ENCODE measurements around the gene SOAT1.
"Not testable (repeated sequence)": the region's sequence is repeated elsewhere in the genome, so short reads cannot be mapped to it uniquely, and the experiment has no call there.

Gene SOAT1

DNA sequence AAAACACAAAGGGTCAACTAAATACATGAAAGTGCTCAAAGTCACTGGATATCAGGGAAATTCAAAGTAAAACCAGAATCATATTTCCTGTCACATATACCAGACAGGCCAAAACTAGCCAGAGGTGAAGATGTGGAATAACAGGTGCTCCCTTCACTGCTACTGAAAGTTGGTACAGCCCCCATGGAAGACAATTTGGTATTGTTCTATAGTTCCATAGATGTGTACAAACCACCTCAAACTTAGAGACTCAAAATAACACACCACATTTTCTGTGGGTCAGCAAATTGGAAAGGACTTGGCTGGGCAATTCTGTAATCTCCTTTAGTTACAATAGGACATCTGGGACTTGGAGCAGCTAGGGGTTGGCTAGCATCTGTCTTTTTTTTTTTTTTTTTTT, 24.5 kb upstream of the SOAT1 start:
- Histone ChIP-seq H3K79me2 (ENCODE audit: insufficient read depth, low read length) (no peaks in the 10 kb centered on the region), H3K4me1 (ENCODE audit: insufficient read depth, low read length, poor library complexity, severe bottlenecking) (no peaks in the 10 kb centered on the region), H3K27me3 (ENCODE audit: insufficient read depth, low read length, poor library complexity, severe bottlenecking) (no peaks in the 10 kb centered on the region), H3K4me2 (ENCODE audit: low read depth, low read length, poor library complexity, severe bottlenecking) (no peak overlapping the region), H3K36me3 (ENCODE audit: insufficient read depth, low read length) (no peaks in the 10 kb centered on the region), H4K20me1 (ENCODE audit: insufficient read depth, low read length, poor library complexity, severe bottlenecking) (no peaks in the 10 kb centered on the region), H3F3A (ENCODE audit: low read depth) (no peaks in the 10 kb centered on the region), H2AFZ (ENCODE audit: low read length) (no peak overlapping the region), H3K4me3 (ENCODE audit: low read length, poor library complexity, severe bottlenecking) (no peak overlapping the region), H3K9ac (ENCODE audit: low read depth, low read length, poor library complexity, severe bottlenecking) (no peak overlapping the region), H3K9me3 (ENCODE audit: insufficient read depth, low read depth, low read length) (no peaks in the 10 kb centered on the region), H3K9me2 (replicated peaks; ENCODE audit: low read depth, low read length) (no peaks in the 10 kb centered on the region)
- no peak for TF ChIP-seq EZH2phosphoT487 (IDR thresholded peaks at IDR 0.05; ENCODE audit: borderline replicate concordance)
- TF ChIP-seq, protein P1, sequence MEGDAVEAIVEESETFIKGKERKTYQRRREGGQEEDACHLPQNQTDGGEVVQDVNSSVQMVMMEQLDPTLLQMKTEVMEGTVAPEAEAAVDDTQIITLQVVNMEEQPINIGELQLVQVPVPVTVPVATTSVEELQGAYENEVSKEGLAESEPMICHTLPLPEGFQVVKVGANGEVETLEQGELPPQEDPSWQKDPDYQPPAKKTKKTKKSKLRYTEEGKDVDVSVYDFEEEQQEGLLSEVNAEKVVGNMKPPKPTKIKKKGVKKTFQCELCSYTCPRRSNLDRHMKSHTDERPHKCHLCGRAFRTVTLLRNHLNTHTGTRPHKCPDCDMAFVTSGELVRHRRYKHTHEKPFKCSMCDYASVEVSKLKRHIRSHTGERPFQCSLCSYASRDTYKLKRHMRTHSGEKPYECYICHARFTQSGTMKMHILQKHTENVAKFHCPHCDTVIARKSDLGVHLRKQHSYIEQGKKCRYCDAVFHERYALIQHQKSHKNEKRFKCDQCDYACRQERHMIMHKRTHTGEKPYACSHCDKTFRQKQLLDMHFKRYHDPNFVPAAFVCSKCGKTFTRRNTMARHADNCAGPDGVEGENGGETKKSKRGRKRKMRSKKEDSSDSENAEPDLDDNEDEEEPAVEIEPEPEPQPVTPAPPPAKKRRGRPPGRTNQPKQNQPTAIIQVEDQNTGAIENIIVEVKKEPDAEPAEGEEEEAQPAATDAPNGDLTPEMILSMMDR (conservative IDR thresholded peaks at IDR 0.05; ENCODE audit: low read length), result no peak

DNA sequence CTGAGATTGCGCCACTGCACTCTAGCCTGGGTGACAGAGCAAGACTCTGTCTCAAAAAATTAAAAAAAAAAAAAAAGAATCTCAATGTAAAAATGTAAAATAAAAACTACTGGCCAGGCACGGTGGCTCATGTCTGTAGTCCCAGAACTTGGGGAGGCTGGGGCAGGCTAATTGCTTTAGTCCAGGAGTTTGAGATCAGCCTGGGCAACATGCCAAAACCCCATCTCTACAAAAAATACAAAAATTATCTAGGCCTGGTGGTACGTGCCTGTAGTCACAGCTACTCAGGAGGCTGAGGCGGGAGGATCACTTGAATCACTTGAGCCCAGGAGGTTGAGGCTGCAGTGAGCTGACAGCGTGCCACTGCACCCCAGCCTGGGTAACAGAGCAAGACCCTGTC, 19.2 kb upstream of the SOAT1 start:
- not testable (repeated sequence) for H4K20me1 ChIP-seq (ENCODE audit: insufficient read depth, low read length, poor library complexity, severe bottlenecking); H3K27me3 ChIP-seq (ENCODE audit: insufficient read depth, low read length, poor library complexity, severe bottlenecking); H3K9me2 ChIP-seq (replicated peaks; ENCODE audit: low read depth, low read length); H3K4me3 ChIP-seq (ENCODE audit: low read length, poor library complexity, severe bottlenecking); H3K4me1 ChIP-seq (ENCODE audit: insufficient read depth, low read length, poor library complexity, severe bottlenecking); H3K36me3 ChIP-seq (ENCODE audit: insufficient read depth, low read length); H3F3A ChIP-seq (ENCODE audit: low read depth); H3K9ac ChIP-seq (ENCODE audit: low read depth, low read length, poor library complexity, severe bottlenecking); H2AFZ ChIP-seq (ENCODE audit: low read length); H3K4me2 ChIP-seq (ENCODE audit: low read depth, low read length, poor library complexity, severe bottlenecking); H3K9me3 ChIP-seq (ENCODE audit: insufficient read depth, low read depth, low read length); H3K79me2 ChIP-seq (ENCODE audit: insufficient read depth, low read length)

DNA sequence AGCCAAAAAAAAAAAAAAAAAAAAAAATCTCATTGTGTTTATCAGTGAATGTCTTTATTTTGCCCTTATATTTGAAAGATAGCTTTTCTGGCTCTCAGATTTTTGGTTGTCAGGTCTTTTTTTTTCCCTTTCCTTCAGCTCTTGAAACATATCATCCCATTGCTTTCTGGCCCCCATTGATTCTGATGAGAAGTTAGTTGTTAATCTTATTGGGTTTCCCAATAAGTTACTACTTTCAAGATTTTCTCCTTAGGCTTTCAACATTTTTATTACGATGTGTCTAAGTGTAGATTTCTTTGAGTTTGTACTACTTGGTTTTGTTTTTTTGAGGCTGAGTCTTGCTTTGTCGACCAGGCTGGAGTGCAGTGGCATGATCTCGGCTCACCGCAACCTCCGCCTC, 14.7 kb upstream of the SOAT1 start:
- H2AFZ ChIP-seq (ENCODE audit: low read length), result no peak overlapping the region
- H3K79me2 ChIP-seq (ENCODE audit: insufficient read depth, low read length), result no peaks in the 10 kb centered on the region
- no peaks in the 10 kb centered on the region for H3K9me3 ChIP-seq (ENCODE audit: insufficient read depth, low read depth, low read length)
- no peak overlapping the region for H3K9ac ChIP-seq (ENCODE audit: low read depth, low read length, poor library complexity, severe bottlenecking)
- H3K4me1 ChIP-seq (ENCODE audit: insufficient read depth, low read length, poor library complexity, severe bottlenecking), result no peaks in the 10 kb centered on the region
- no peaks in the 10 kb centered on the region for H3K27me3 ChIP-seq (ENCODE audit: insufficient read depth, low read length, poor library complexity, severe bottlenecking)
- H3K4me3 ChIP-seq (ENCODE audit: low read length, poor library complexity, severe bottlenecking), result no peak overlapping the region
- H4K20me1 ChIP-seq (ENCODE audit: insufficient read depth, low read length, poor library complexity, severe bottlenecking), result no peaks in the 10 kb centered on the region
- no peaks in the 10 kb centered on the region for H3F3A ChIP-seq (ENCODE audit: low read depth)
- no peaks in the 10 kb centered on the region for H3K36me3 ChIP-seq (ENCODE audit: insufficient read depth, low read length)
- H3K9me2 ChIP-seq (replicated peaks; ENCODE audit: low read depth, low read length), result no peaks in the 10 kb centered on the region
- TF ChIP-seq EZH2phosphoT487 (IDR thresholded peaks at IDR 0.05; ENCODE audit: borderline replicate concordance), result no peak
- TF ChIP-seq, protein P1 (conservative IDR thresholded peaks at IDR 0.05; ENCODE audit: low read length), result no peak
- no peak overlapping the region for H3K4me2 ChIP-seq (ENCODE audit: low read depth, low read length, poor library complexity, severe bottlenecking)

DNA sequence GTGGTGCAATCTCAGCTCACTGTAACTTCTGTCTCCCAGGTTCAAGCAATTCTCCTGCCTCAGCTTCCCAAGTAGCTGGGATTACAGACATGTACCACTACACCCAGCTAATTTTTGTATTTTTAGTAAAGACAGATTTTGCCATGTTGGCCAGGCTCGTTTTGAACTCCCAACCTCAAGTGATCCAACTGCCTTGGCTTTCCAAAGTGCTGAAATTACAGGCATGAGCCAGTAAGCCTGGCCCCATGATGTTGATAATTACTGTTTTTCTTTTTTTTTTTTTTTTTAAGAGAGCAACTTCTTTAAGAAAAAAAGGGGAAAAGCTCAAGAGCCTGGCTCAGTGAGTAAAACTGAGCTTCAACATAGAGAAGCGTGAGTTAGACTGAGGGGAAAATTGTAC, 9.6 kb upstream of the SOAT1 start:
- H3K9me2 ChIP-seq (replicated peaks; ENCODE audit: low read depth, low read length), result no peaks in the 10 kb centered on the region
- H3K9me3 ChIP-seq (ENCODE audit: insufficient read depth, low read depth, low read length), result no peaks in the 10 kb centered on the region
- H3K4me3 ChIP-seq (ENCODE audit: low read length, poor library complexity, severe bottlenecking), result no peak overlapping the region
- no peaks in the 10 kb centered on the region for H3K36me3 ChIP-seq (ENCODE audit: insufficient read depth, low read length)
- H3K4me2 ChIP-seq (ENCODE audit: low read depth, low read length, poor library complexity, severe bottlenecking), result no peak overlapping the region
- no peak overlapping the region for H3K9ac ChIP-seq (ENCODE audit: low read depth, low read length, poor library complexity, severe bottlenecking)
- H3K79me2 ChIP-seq (ENCODE audit: insufficient read depth, low read length), result no peaks in the 10 kb centered on the region
- no peak overlapping the region for H2AFZ ChIP-seq (ENCODE audit: low read length)
- H3K27me3 ChIP-seq (ENCODE audit: insufficient read depth, low read length, poor library complexity, severe bottlenecking), result no peaks in the 10 kb centered on the region
- no peaks in the 10 kb centered on the region for H3K4me1 ChIP-seq (ENCODE audit: insufficient read depth, low read length, poor library complexity, severe bottlenecking)
- no peak for TF ChIP-seq EZH2phosphoT487 (IDR thresholded peaks at IDR 0.05; ENCODE audit: borderline replicate concordance)
- TF ChIP-seq, protein P1 (conservative IDR thresholded peaks at IDR 0.05; ENCODE audit: low read length), result no peak
- H3F3A ChIP-seq (ENCODE audit: low read depth), result no peaks in the 10 kb centered on the region
- H4K20me1 ChIP-seq (ENCODE audit: insufficient read depth, low read length, poor library complexity, severe bottlenecking), result no peaks in the 10 kb centered on the region

All from Loucy (cell line).